HG03045 (cell line): ENCODE results near the gene LMBR1L.

Experiments
- ATAC-seq: cut with Tn5 transposase; IDR thresholded peaks from one replicate; pipeline ENCODE4 v1.9.1; 2021; ENCODE audit warnings: mild to moderate bottlenecking, moderate library complexity; ENCODE audit not compliant: unreplicated experiment

The LMBR1L gene

GRCh38 chr12:49121047-49121696 is 10.5 kb upstream of the LMBR1L start:
- ATAC-seq, result no peak

- peak; percentile 0 for ATAC-seq
These were observed 559 bp upstream of the LMBR1L start for GRCh38 chr12:49111206-49111605.

GRCh38 chr12:49109641-49110463 is 795 bp downstream of the LMBR1L start:
- no peak for ATAC-seq

- no peak for ATAC-seq
These were observed 1.7 kb downstream of the LMBR1L start for GRCh38 chr12:49108958-49109404.

- ATAC-seq, result no peak
These were observed 5.1 kb downstream of the LMBR1L start for GRCh38 chr12:49105504-49106084.

GRCh38 chr12:49104822-49105221 is 5.8 kb downstream of the LMBR1L start:
- ATAC-seq, result no peak

- ATAC-seq, result no peak
These were observed 10.3 kb downstream of the LMBR1L start for GRCh38 chr12:49100380-49100779.

- ATAC-seq, result no peak
These were observed 11.9 kb downstream of the LMBR1L start for GRCh38 chr12:49098703-49099102.

GRCh38 chr12:49098035-49098451 is 12.6 kb downstream of the LMBR1L start:
- no peak for ATAC-seq

GRCh38 chr12:49097381-49097780 is 13.3 kb downstream of the LMBR1L start:
- ATAC-seq, result no peak

GRCh38 chr12:49094975-49095365 is 15.7 kb downstream of the LMBR1L start:
- no peak for ATAC-seq

GRCh38 chr12:49094160-49094974 is 16.3 kb downstream of the LMBR1L start, which contains the start of gene DHH:
Gene DHH, minus strand, starts transcription at chr12:49094801. Its CDS starts 289 bp downstream, at chr12:49094512.
- ATAC-seq, result no peak

- no peak for ATAC-seq
These were observed 16.9 kb downstream of the LMBR1L start for GRCh38 chr12:49093792-49094159.

GRCh38 chr12:49092816-49093406 is 17.7 kb downstream of the LMBR1L start:
- no peak for ATAC-seq

- no peak for ATAC-seq
These were observed 18.4 kb downstream of the LMBR1L start for GRCh38 chr12:49092086-49092815.

- ATAC-seq, result no peak
These were observed 18.9 kb downstream of the LMBR1L start for GRCh38 chr12:49091836-49092085.

GRCh38 chr12:49091056-49091835 is 19.4 kb downstream of the LMBR1L start:
- ATAC-seq, result no peak

- ATAC-seq, result no peak
These were observed 20.6 kb downstream of the LMBR1L start for GRCh38 chr12:49089821-49090773.
